Activated T-helper 9 cell treated with anti-CD3 and anti-CD28 coated beads, Interleukin-2, amount 50 U/mL, for 16 hours (primary cell): ENCODE measurements around the gene CRTAC1.

Experiments
- DNase-seq: peaks from one replicate; pipeline ENCODE4 v3.0.0-alpha.2; 2020; ENCODE audit warnings: low read depth

The CRTAC1 gene

GRCh38 chr10:97924678-97925077 lies 105.7 kb downstream of the CRTAC1 start:
- DNase-seq: no peak

GRCh38 chr10:97923476-97923875 lies 106.9 kb downstream of the CRTAC1 start:
- no peak for DNase-seq

- DNase-seq: no peak
Observed at GRCh38 chr10:97923057-97923456, 107.4 kb downstream of the CRTAC1 start.

- DNase-seq: no peak
Observed at GRCh38 chr10:97922022-97922758, 108.2 kb downstream of the CRTAC1 start.

GRCh38 chr10:97921581-97922021 lies 108.8 kb downstream of the CRTAC1 start:
- no peak for DNase-seq

GRCh38 chr10:97920865-97921264 lies 109.6 kb downstream of the CRTAC1 start:
- no peak for DNase-seq

- no peak for DNase-seq
Observed at GRCh38 chr10:97919012-97919411, 111.4 kb downstream of the CRTAC1 start.

- DNase-seq: no peak
Observed at GRCh38 chr10:97916586-97916985, 113.8 kb downstream of the CRTAC1 start.

- no peak for DNase-seq
Observed at GRCh38 chr10:97915346-97916131, 114.9 kb downstream of the CRTAC1 start.

- DNase-seq: peak; percentile 51
Observed at GRCh38 chr10:97914837-97915211, 115.6 kb downstream of the CRTAC1 start.

- no peak for DNase-seq
Observed at GRCh38 chr10:97914171-97914836, 116.1 kb downstream of the CRTAC1 start.

GRCh38 chr10:97913614-97914013 lies 116.8 kb downstream of the CRTAC1 start:
- DNase-seq: no peak

GRCh38 chr10:97913193-97913592 lies 117.2 kb downstream of the CRTAC1 start:
- DNase-seq: no peak

- no peak for DNase-seq
Observed at GRCh38 chr10:97911217-97911616, 119.2 kb downstream of the CRTAC1 start.

- DNase-seq: no peak
Observed at GRCh38 chr10:97910661-97911060, 119.8 kb downstream of the CRTAC1 start.

GRCh38 chr10:97907830-97908229 lies 122.6 kb downstream of the CRTAC1 start:
- no peak for DNase-seq

GRCh38 chr10:97907211-97907610 lies 123.2 kb downstream of the CRTAC1 start:
- no peak for DNase-seq

- DNase-seq: no peak
Observed at GRCh38 chr10:97905276-97905675, 125.1 kb downstream of the CRTAC1 start.

GRCh38 chr10:97904576-97904975 lies 125.8 kb downstream of the CRTAC1 start:
- no peak for DNase-seq

- DNase-seq: no peak
Observed at GRCh38 chr10:97904018-97904381, 126.4 kb downstream of the CRTAC1 start.

- DNase-seq: no peak
Observed at GRCh38 chr10:97903128-97904017, 127.0 kb downstream of the CRTAC1 start.

GRCh38 chr10:97901381-97901780 lies 129.0 kb downstream of the CRTAC1 start:
- no peak for DNase-seq
